Activated T-helper 17 cell treated with anti-CD3 and anti-CD28 coated beads, Interleukin-2, amount 50 U/mL, for 72 hours (primary cell): ENCODE measurements around the gene GAPT. TPM values are rescaled to one million over a fixed set of nuclear protein-coding genes. Genes with fewer than 3 reads are reported as not detected.
A peak's percentile ranks its signal among the peaks of the same experiment; 100 is the strongest.

Experiments
- ATAC-seq: fragments of 150-1000 bp; cut with Tn5 transposase; replicated peaks from 2 replicates; pipeline ENCODE4 v1.10.0; 2021; ENCODE audit warnings: mild to moderate bottlenecking, moderate library complexity
- H3K27ac Mint-ChIP-seq: one replicate; pipeline ENCODE4 v1.8.0; 2022; ENCODE audit warnings: mixed read lengths
- H3K27me3 Mint-ChIP-seq: one replicate; pipeline ENCODE4 v1.8.0; 2022; ENCODE audit warnings: mixed read lengths
- H3K36me3 Mint-ChIP-seq: one replicate; pipeline ENCODE4 v1.8.0; 2022; ENCODE audit warnings: low read depth, mild to moderate bottlenecking, mixed read lengths
- H3K4me1 Mint-ChIP-seq: one replicate; pipeline ENCODE4 v1.8.0; 2022; ENCODE audit warnings: mixed read lengths
- H3K4me3 Mint-ChIP-seq: one replicate; pipeline ENCODE4 v1.8.0; 2022; ENCODE audit warnings: mild to moderate bottlenecking, mixed read lengths
- H3K9me3 Mint-ChIP-seq: one replicate; pipeline ENCODE4 v1.8.0; 2022; ENCODE audit warnings: mixed read lengths
- total RNA-seq, 2 donors: library from RNA; stranded (reverse); gene quantifications; one replicate each; pipeline ENCODE4 v1.2.3, GENCODE V29; 2022

Gene GAPT
- total RNA-seq, 2 donors from 2014 or later: not detected

GRCh38 chr5:58457050-58457449, 34.2 kb upstream of the GAPT start:
- H3K27ac Mint-ChIP-seq: no peak overlapping the region
- no peak overlapping the region for H3K4me3 Mint-ChIP-seq

DNA sequence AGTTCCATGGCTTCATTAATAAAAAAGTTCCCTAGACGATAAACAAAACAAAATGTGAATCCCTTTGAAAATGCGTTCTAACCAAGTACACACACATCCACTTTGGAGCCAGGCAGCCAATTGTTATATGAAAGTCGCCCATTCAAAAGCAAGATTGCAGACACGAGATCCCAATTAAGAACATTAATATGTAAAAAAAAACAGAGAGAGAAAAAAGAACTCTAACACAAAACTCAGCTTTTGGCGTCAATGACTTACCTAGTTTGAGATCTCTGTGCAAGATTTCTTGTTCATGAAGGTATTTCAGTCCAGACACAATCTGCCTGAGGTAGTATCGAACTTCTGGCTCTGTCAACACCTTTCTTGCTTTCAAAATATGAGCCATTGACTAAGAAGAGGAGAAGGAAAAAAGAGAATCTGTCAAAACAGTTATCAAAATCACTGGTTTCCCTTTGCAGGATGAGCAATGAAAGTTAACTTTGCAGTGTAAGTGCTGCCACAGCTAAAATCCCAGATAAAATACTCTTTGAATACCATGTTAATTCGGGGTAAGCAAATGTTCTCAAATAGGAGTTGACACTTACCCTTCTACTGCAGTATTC, 33.0 kb upstream of the GAPT start:
- Mint-ChIP-seq H3K4me3 (peak overlapping the region; percentile 74), H3K9me3 (no peaks in the 10 kb centered on the region), H3K27me3 (peaks cover 14% of the 10 kb centered on the region), H3K36me3 (peaks cover 28% of the 10 kb centered on the region), H3K27ac (no peak overlapping the region), H3K4me1 (peaks cover 12% of the 10 kb centered on the region)
- no peak for ATAC-seq

More at GRCh38 chr5:58457050-58457449, 34.2 kb upstream of the GAPT start:
- Mint-ChIP-seq H3K36me3 (peaks cover 28% of the 10 kb centered on the region), H3K9me3 (no peaks in the 10 kb centered on the region), H3K4me1 (peaks cover 12% of the 10 kb centered on the region), H3K27me3 (peaks cover 18% of the 10 kb centered on the region)
- no peak for ATAC-seq

GRCh38 chr5:58458743-58459145, 32.5 kb upstream of the GAPT start:
- Mint-ChIP-seq H3K4me3 (peak overlapping the region; percentile 74), H3K36me3 (peaks cover 28% of the 10 kb centered on the region), H3K27ac (peak overlapping the region; percentile 36), H3K4me1 (peaks cover 12% of the 10 kb centered on the region), H3K9me3 (no peaks in the 10 kb centered on the region), H3K27me3 (peaks cover 14% of the 10 kb centered on the region)
- ATAC-seq: no peak

DNA sequence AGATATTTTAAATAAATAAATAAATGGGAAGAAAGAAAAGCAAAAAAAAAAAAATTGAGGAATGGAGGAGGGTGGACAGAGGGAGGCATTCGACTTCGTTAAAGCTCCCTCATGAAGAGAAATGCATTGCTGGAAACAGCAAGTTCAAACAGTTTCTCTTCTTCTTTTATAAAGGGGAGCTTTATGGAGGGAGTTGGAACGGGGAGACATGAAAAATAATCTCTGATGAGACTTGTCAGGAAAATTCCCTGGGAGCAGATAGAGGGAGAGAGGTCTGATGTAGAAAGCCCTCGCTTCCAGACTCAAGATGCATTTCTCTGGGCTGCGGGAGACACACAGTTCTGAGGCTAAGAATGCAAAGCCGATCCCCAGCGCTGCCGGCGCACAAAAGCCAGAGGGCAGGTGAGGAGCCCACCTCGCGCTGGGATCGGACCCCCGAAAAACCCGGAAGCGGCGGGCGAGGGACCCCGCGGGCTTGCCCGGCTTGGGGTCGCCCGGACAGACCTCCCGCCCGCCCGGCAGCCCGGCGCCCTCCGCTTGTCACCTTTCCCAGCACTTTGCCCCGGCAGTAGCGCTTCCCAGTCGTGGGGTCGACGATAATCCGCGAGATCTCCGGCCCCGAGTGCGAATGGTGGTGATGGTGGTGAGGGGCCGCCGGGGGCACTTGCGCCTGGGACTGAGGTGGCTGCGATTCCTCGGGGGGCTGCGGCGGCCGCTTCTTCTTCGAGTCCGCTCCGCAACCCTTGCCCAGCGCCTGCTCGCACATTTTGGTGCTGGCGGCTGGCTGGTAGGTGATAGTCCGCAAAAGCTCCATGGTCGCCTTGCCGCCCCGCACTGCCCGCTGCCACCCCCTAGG, 31.9 kb upstream of the GAPT start:
- Mint-ChIP-seq H3K4me3 (peak overlapping the region; percentile 74), H3K27ac (peak overlapping the region; percentile 36), H3K4me1 (peaks cover 12% of the 10 kb centered on the region), H3K36me3 (peaks cover 25% of the 10 kb centered on the region), H3K27me3 (peaks cover 14% of the 10 kb centered on the region), H3K9me3 (no peaks in the 10 kb centered on the region)
- ATAC-seq: peak; percentile 0

- Mint-ChIP-seq H3K36me3 (peaks cover 17% of the 10 kb centered on the region), H3K9me3 (no peaks in the 10 kb centered on the region), H3K27me3 (peaks cover 14% of the 10 kb centered on the region), H3K4me3 (peak within 1 kb of the TSS; percentile 74), H3K4me1 (peaks cover 12% of the 10 kb centered on the region), H3K27ac (peak within 1 kb of the TSS; percentile 67)
- peak; percentile 77 for ATAC-seq
These were observed 31.1 kb upstream of the GAPT start, which contains the start of gene PLK2 for GRCh38 chr5:58460002-58460731. TSS of gene PLK2 (minus strand) at chr5:58460086. CDS start at chr5:58459959, 127 bp downstream.

- Mint-ChIP-seq H3K27me3 (peaks cover 14% of the 10 kb centered on the region), H3K4me1 (peaks cover 12% of the 10 kb centered on the region), H3K4me3 (peak overlapping the region; percentile 74), H3K36me3 (peaks cover 12% of the 10 kb centered on the region), H3K9me3 (no peaks in the 10 kb centered on the region), H3K27ac (peak overlapping the region; percentile 67)
- ATAC-seq: peak; percentile 79
These were observed 30.4 kb upstream of the GAPT start for GRCh38 chr5:58460732-58461286.

- peaks cover 14% of the 10 kb centered on the region for H3K27me3 Mint-ChIP-seq
- peaks cover 19% of the 10 kb centered on the region for H3K4me1 Mint-ChIP-seq
- no peak overlapping the region for H3K4me3 Mint-ChIP-seq
- ATAC-seq: no peak
- no peak overlapping the region for H3K27ac Mint-ChIP-seq
- no peaks in the 10 kb centered on the region for H3K9me3 Mint-ChIP-seq
- peaks cover 4% of the 10 kb centered on the region for H3K36me3 Mint-ChIP-seq
These were observed 29.1 kb upstream of the GAPT start for GRCh38 chr5:58462154-58462553.

DNA sequence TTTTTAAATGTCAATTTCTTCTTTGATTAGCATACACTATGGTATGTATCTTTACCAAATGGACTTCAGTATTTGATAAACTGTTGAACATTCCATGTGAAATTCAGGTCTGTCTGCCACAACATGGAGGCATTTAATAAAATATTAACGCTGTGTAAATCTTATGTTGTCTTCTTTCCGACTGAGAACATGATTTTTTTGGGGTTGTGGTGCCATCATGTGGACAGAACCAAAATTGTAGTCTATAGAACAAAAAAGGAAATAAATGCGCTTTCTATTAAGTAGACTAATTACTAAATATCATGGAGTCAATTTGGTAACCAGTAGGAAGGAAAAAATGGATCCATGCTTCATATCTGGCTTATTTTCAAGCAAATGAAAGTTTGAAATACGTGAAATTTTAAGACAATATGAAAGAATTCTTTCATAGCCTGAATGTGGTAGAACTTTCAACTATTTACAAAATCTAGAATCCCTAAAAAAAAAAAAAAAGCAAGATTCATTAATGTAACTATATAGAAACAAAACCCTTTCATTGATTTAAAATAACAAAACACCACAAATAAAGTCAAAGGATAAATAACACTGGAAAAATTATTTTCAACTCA, 28.5 kb upstream of the GAPT start:
- H3K36me3 Mint-ChIP-seq: no peaks in the 10 kb centered on the region
- H3K4me1 Mint-ChIP-seq: peaks cover 19% of the 10 kb centered on the region
- ATAC-seq: no peak
- H3K9me3 Mint-ChIP-seq: no peaks in the 10 kb centered on the region
- no peak overlapping the region for H3K27ac Mint-ChIP-seq
- H3K4me3 Mint-ChIP-seq: no peak overlapping the region
- H3K27me3 Mint-ChIP-seq: peaks cover 14% of the 10 kb centered on the region

- Mint-ChIP-seq H3K9me3 (no peaks in the 10 kb centered on the region), H3K27ac (peak overlapping the region; percentile 20), H3K4me1 (peaks cover 6% of the 10 kb centered on the region), H3K4me3 (no peak overlapping the region), H3K27me3 (no peaks in the 10 kb centered on the region), H3K36me3 (no peaks in the 10 kb centered on the region)
- peak; percentile 97 for ATAC-seq
These were observed 24.3 kb upstream of the GAPT start for GRCh38 chr5:58466939-58467338.

- Mint-ChIP-seq H3K36me3 (no peaks in the 10 kb centered on the region), H3K27ac (no peak overlapping the region), H3K9me3 (no peaks in the 10 kb centered on the region), H3K4me3 (no peak overlapping the region), H3K27me3 (peaks cover 3% of the 10 kb centered on the region), H3K4me1 (peaks cover 6% of the 10 kb centered on the region)
- no peak for ATAC-seq
These were observed 21.3 kb upstream of the GAPT start for GRCh38 chr5:58469896-58470295.

DNA sequence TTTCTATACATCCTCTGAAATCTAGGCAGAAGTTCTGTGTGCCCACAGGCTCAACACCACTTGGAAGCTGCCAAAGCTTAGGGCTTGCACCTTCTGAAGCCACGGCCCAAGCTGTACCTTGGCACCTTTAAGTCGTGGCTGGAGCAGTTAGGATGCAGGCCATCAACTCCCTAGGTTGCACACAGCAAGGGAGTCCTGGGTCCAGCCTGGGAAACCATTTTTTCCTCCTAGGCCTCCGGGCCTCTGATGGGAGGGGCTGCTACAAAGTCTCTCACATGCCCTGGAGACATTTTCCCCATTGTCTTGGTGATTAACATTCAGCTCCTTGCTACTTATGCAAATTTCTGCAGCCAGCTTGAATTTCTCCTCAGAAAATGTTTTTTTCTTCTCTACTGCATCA, 15.8 kb upstream of the GAPT start:
- no peak for ATAC-seq
- H3K4me1 Mint-ChIP-seq: no peaks in the 10 kb centered on the region
- no peaks in the 10 kb centered on the region for H3K9me3 Mint-ChIP-seq
- H3K4me3 Mint-ChIP-seq: no peak overlapping the region
- H3K36me3 Mint-ChIP-seq: no peaks in the 10 kb centered on the region
- no peak overlapping the region for H3K27ac Mint-ChIP-seq
- H3K27me3 Mint-ChIP-seq: peaks cover 11% of the 10 kb centered on the region

GRCh38 chr5:58477760-58478376, 13.4 kb upstream of the GAPT start:
- Mint-ChIP-seq H3K9me3 (no peaks in the 10 kb centered on the region), H3K4me1 (no peaks in the 10 kb centered on the region), H3K27ac (no peak overlapping the region), H3K36me3 (no peaks in the 10 kb centered on the region), H3K4me3 (no peak overlapping the region), H3K27me3 (peaks cover 11% of the 10 kb centered on the region)
- ATAC-seq: no peak

DNA sequence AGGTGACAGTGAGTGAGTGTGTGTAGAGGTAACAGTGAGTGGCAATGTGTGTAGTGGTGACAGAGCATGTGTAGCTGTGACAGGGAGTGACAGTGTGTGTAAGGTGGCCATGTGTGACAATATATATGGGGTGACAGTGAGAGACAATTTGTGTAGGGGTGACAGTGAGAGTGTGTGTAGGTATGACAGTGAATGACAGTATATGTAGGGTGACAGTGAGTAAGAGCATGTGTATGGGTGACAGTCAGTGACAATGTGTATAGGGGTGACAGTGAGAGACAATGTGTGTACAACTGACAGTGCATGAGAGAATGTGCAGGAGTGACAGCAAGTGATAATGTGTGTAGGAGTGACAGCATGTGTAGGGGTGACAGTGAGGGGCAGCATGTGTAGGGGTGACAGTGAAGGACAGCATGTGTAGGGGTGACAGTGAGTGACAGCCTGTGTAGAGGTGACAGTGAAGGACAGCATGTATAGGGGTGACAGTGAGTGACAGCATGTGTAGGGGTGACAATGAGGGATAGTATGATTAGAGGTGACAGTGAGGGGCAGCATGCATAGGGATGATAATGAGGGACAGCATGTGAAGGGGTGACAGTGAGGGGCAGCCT, 10.1 kb upstream of the GAPT start:
- Mint-ChIP-seq H3K36me3 (no peaks in the 10 kb centered on the region), H3K4me3 (no peak overlapping the region), H3K27me3 (peaks cover 5% of the 10 kb centered on the region), H3K4me1 (no peaks in the 10 kb centered on the region), H3K27ac (no peak overlapping the region), H3K9me3 (no peaks in the 10 kb centered on the region)
- no peak for ATAC-seq
